Measurements from ENCODE around the gene PEX1. TPM values are rescaled to one million over a fixed set of nuclear protein-coding genes. Genes with fewer than 3 reads are reported as not detected.

Gene PEX1
- total RNA-seq, 1 experiment from 2014 or later = 20.2 TPM

DNA sequence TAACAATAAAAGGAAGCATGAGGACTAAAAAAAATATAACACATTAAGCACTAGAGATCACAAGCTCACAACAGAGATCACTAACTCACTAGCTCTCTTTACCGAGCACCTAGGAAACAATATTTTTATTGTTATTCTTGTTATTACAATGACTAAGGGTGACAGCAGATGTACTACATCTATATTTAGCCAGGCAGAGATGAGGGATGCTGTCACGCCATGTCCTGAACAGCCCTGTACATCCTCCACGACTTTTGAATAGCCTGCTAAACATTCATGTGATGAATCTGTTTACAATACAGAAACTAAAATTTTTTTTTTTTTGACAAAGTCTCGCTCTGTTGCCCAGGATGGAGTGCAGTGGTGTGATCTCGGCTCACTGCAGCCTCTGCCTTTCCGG, 39.1 kb upstream of the PEX1 start:
- H2AFZ ChIP-seq = no peak overlapping the region
- no peaks in the 10 kb centered on the region for H3K79me2 ChIP-seq (ENCODE audit: low read depth)
- H3K9me3 ChIP-seq (ENCODE audit: insufficient read depth, low read depth) = no peaks in the 10 kb centered on the region
- H3K4me3 ChIP-seq = no peak overlapping the region
- TF ChIP-seq, protein P1, sequence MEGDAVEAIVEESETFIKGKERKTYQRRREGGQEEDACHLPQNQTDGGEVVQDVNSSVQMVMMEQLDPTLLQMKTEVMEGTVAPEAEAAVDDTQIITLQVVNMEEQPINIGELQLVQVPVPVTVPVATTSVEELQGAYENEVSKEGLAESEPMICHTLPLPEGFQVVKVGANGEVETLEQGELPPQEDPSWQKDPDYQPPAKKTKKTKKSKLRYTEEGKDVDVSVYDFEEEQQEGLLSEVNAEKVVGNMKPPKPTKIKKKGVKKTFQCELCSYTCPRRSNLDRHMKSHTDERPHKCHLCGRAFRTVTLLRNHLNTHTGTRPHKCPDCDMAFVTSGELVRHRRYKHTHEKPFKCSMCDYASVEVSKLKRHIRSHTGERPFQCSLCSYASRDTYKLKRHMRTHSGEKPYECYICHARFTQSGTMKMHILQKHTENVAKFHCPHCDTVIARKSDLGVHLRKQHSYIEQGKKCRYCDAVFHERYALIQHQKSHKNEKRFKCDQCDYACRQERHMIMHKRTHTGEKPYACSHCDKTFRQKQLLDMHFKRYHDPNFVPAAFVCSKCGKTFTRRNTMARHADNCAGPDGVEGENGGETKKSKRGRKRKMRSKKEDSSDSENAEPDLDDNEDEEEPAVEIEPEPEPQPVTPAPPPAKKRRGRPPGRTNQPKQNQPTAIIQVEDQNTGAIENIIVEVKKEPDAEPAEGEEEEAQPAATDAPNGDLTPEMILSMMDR (conservative IDR thresholded peaks at IDR 0.05) = no peak
- TF ChIP-seq EZH2 (IDR thresholded peaks at IDR 0.05; ENCODE audit: low read depth) = no peak
- no peaks in the 10 kb centered on the region for H3K4me1 ChIP-seq (replicated peaks; ENCODE audit: insufficient read depth)
- CTCF ChIA-PET = no interaction called here
- H3F3A ChIP-seq (ENCODE audit: insufficient read depth, low read depth) = no peaks in the 10 kb centered on the region; the same call in 1 of the 2 replicates
- no TSS peak for BruUV-seq (replicated peaks)
- no peak for DNase-seq
- no peaks in the 10 kb centered on the region for H3K9me2 ChIP-seq (ENCODE audit: insufficient read depth)
- H3K36me3 ChIP-seq (ENCODE audit: low read depth) = peaks cover 57% of the 10 kb centered on the region
- H3K27ac ChIP-seq = no peak overlapping the region
- H3K4me2 ChIP-seq = no peak overlapping the region
- intact Hi-C loops (cut with micrococcal nuclease; ENCODE audit: unreplicated experiment) = no loop called here
- H3K27me3 ChIP-seq (ENCODE audit: insufficient read depth, low read depth) = no peaks in the 10 kb centered on the region
- POLR2A ChIA-PET (ENCODE audit: unreplicated experiment) = no interaction called here
- H4K20me1 ChIP-seq (ENCODE audit: insufficient read depth) = no peaks in the 10 kb centered on the region; the same call in none of the 2 replicates

DNA sequence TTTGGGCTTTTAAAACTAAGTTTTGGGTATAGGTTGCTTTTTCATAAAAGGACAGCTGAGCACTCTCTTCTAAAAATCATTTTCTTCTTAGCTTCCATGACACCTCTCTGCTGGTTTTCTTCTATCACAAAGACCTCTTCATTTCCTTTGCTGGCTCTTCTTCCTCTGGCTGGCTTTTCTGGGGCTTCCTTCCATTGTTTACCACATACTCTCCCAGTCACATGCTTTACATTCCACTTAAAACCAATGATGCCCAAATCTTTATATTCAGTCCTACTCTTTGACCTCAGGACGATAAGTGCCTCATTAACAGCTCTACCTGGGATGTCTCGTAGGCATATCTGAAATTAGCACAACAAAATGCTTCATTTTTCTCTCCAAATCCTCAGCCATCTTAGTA, 35.0 kb upstream of the PEX1 start:
- H3K9me2 ChIP-seq (ENCODE audit: insufficient read depth) = no peaks in the 10 kb centered on the region
- BruUV-seq (replicated peaks) = no TSS peak
- H3K9me3 ChIP-seq (ENCODE audit: insufficient read depth, low read depth) = no peaks in the 10 kb centered on the region
- no peak overlapping the region for H3K4me3 ChIP-seq
- H3K79me2 ChIP-seq (ENCODE audit: low read depth) = no peaks in the 10 kb centered on the region
- no peak for TF ChIP-seq EZH2 (IDR thresholded peaks at IDR 0.05; ENCODE audit: low read depth)
- TF ChIP-seq, protein P1 (conservative IDR thresholded peaks at IDR 0.05) = no peak
- 0 out of 2 replicates have a peak, but pooled peaks cover 3% of the 10 kb centered on the region for H4K20me1 ChIP-seq (ENCODE audit: insufficient read depth)
- peaks cover 18% of the 10 kb centered on the region for H3F3A ChIP-seq (ENCODE audit: insufficient read depth, low read depth)
- no peak overlapping the region for H2AFZ ChIP-seq
- intact Hi-C loops (cut with micrococcal nuclease; ENCODE audit: unreplicated experiment) = no loop called here
- ChIA-PET CTCF (interaction anchor here (0.6 kb wide), 1 partner anchor 27 kb away, joined by 3 read pairs; the partner anchor contains the start of gene FAM133B), POLR2A (ENCODE audit: unreplicated experiment) (interaction anchor here (0.7 kb wide), 1 partner anchor 317 kb away, joined by 6 read pairs; no protein-coding TSS in a partner anchor)
- no peak for DNase-seq
- peaks cover 51% of the 10 kb centered on the region for H3K36me3 ChIP-seq (ENCODE audit: low read depth)
- H3K4me2 ChIP-seq = no peak overlapping the region
- no peaks in the 10 kb centered on the region for H3K4me1 ChIP-seq (replicated peaks; ENCODE audit: insufficient read depth)
- no peaks in the 10 kb centered on the region for H3K27me3 ChIP-seq (ENCODE audit: insufficient read depth, low read depth)
- H3K27ac ChIP-seq = no peak overlapping the region

DNA sequence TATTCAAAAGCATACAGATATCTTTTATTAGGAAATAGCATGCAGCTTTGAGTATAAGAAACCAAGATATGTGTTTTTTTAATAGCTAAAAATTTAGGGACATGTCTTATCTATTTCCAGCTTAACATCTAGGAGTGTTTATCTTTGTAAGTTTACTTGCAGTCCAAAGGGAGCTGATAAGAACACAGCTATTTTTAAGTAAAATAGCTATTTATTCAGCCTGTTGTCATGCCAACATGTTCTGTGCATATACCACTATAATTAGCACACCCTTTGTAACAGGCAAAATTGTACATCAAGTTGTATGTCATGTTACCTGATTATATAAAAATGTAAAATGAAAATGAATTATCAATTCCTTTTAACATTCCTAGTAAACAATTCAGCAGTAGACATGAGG, 32.3 kb upstream of the PEX1 start:
- 0 out of 2 replicates have a peak, but pooled peaks cover 3% of the 10 kb centered on the region for H4K20me1 ChIP-seq (ENCODE audit: insufficient read depth)
- H3K9me3 ChIP-seq (ENCODE audit: insufficient read depth, low read depth) = no peaks in the 10 kb centered on the region
- peaks cover 23% of the 10 kb centered on the region for H3F3A ChIP-seq (ENCODE audit: insufficient read depth, low read depth)
- no peaks in the 10 kb centered on the region for H3K9me2 ChIP-seq (ENCODE audit: insufficient read depth)
- POLR2A ChIA-PET (ENCODE audit: unreplicated experiment) = interaction anchor here (0.7 kb wide), 1 partner anchor 535 kb away, joined by 3 read pairs; no protein-coding TSS in a partner anchor
- CTCF ChIA-PET = no interaction called here
- intact Hi-C loops (cut with micrococcal nuclease; ENCODE audit: unreplicated experiment) = no loop called here
- H3K79me2 ChIP-seq (ENCODE audit: low read depth) = no peaks in the 10 kb centered on the region
- peaks cover 32% of the 10 kb centered on the region for H3K36me3 ChIP-seq (ENCODE audit: low read depth)
- no peak overlapping the region for H3K4me2 ChIP-seq
- H2AFZ ChIP-seq = no peak overlapping the region
- DNase-seq = no peak
- no peaks in the 10 kb centered on the region for H3K4me1 ChIP-seq (replicated peaks; ENCODE audit: insufficient read depth)
- H3K4me3 ChIP-seq = no peak overlapping the region
- TF ChIP-seq, protein P1 (conservative IDR thresholded peaks at IDR 0.05) = no peak
- TF ChIP-seq EZH2 (IDR thresholded peaks at IDR 0.05; ENCODE audit: low read depth) = no peak
- no TSS peak for BruUV-seq (replicated peaks)
- no peaks in the 10 kb centered on the region for H3K27me3 ChIP-seq (ENCODE audit: insufficient read depth, low read depth)
- H3K27ac ChIP-seq = no peak overlapping the region
